ENCODE data around the gene COX18.

DNA sequence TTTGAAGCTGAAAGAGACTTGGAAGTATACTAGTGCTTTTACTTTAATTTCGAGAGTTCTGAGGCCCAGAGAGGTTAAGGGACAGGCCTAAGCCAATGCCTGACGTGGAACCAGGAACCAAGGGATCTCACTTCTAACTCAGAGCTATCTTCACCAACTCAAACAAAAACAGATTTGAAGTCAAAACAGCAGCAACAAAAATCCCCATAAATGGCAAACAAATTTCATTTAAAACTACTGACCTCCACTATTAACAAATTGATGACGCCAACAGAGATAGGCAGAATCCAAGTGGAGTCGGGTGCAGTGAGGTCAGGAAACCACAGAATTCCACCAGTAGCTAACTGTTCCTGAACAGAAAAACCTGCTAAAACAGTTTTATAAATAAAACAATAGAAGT, 5.0 kb downstream of the COX18 start:
- TF ChIP-seq, protein P1, sequence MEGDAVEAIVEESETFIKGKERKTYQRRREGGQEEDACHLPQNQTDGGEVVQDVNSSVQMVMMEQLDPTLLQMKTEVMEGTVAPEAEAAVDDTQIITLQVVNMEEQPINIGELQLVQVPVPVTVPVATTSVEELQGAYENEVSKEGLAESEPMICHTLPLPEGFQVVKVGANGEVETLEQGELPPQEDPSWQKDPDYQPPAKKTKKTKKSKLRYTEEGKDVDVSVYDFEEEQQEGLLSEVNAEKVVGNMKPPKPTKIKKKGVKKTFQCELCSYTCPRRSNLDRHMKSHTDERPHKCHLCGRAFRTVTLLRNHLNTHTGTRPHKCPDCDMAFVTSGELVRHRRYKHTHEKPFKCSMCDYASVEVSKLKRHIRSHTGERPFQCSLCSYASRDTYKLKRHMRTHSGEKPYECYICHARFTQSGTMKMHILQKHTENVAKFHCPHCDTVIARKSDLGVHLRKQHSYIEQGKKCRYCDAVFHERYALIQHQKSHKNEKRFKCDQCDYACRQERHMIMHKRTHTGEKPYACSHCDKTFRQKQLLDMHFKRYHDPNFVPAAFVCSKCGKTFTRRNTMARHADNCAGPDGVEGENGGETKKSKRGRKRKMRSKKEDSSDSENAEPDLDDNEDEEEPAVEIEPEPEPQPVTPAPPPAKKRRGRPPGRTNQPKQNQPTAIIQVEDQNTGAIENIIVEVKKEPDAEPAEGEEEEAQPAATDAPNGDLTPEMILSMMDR (IDR thresholded peaks at IDR 0.05): no peak
- no peak for TF ChIP-seq POLR2A (IDR thresholded peaks at IDR 0.05)
